H1 (cell line): ENCODE measurements around the gene ACER3. TPM values are rescaled to one million over a fixed set of nuclear protein-coding genes. Genes with fewer than 3 reads are reported as not detected.

Experiments
- CTCF ChIA-PET: fragments of 300-600 bp; sonication (Branson Sonifier 250); formaldehyde crosslinking; loops from one replicate; lab custom pipeline; 2021; ENCODE audit not compliant: partially characterized antibody; lab: Charles Lee
- POLR2A ChIA-PET: fragments of 300-600 bp; sonication (Branson Sonifier 250); formaldehyde crosslinking; loops from one replicate; lab custom pipeline; 2021; ENCODE audit warnings: inconsistent platforms; ENCODE audit not compliant: partially characterized antibody; lab: Charles Lee
- DNase-seq, 2 experiments: peaks; one replicate each; pipeline versions ENCODE4 v3.0.0 to v3.0.0-alpha.2; 2010 to 2022; ENCODE audit warnings: low spot score in 2 of 2, low read depth in 1 of 2, mixed read lengths in 1 of 2
- FAIRE-seq: peaks from 2 replicates; lab custom pipeline; 2011; peaks lifted over from hg19 to GRCh38; lab: Jason Lieb, UNC
- H2AFZ ChIP-seq: 2 replicates; pipeline ENCODE4 v1.8.1; 2012; ENCODE audit warnings: low read length, inconsistent platforms
- H2AK5ac ChIP-seq: 2 replicates; pipeline ENCODE4 v1.6.1; 2013; ENCODE audit warnings: low read depth, low read length
- H2BK120ac ChIP-seq: replicated peaks from 2 replicates; pipeline ENCODE3; 2013; ENCODE audit warnings: low read depth, low read length, inconsistent platforms
- H2BK12ac ChIP-seq: 2 replicates; pipeline ENCODE4 v1.6.1; 2013; ENCODE audit warnings: low read depth, low read length
- H2BK15ac ChIP-seq: 2 replicates; pipeline ENCODE4 v1.6.1; 2013; ENCODE audit warnings: low read length
- H2BK20ac ChIP-seq: 2 replicates; pipeline ENCODE4 v1.6.1; 2013; ENCODE audit warnings: low read length
- H2BK5ac ChIP-seq: 2 replicates; pipeline ENCODE4 v1.6.1; 2013; ENCODE audit warnings: low read depth, low read length
- H3K14ac ChIP-seq: 2 replicates; pipeline ENCODE4 v1.6.1; 2013; ENCODE audit warnings: inconsistent platforms; ENCODE audit not compliant: insufficient read length
- H3K18ac ChIP-seq: 2 replicates; pipeline ENCODE4 v1.6.1; 2013; ENCODE audit warnings: low read length; ENCODE audit errors: extremely low read depth
- H3K23ac ChIP-seq: 2 replicates; pipeline ENCODE4 v1.6.1; 2013; ENCODE audit warnings: inconsistent platforms; ENCODE audit not compliant: insufficient read length
- H3K23me2 ChIP-seq: 2 replicates; pipeline ENCODE4 v1.6.1; 2013; ENCODE audit warnings: low read depth, low read length
- H3K27ac ChIP-seq: 2 replicates; pipeline ENCODE4 v1.6.1; 2011; ENCODE audit warnings: low read depth, low read length, inconsistent platforms
- H3K27me3 ChIP-seq, 4 experiments: replicated peaks in 1 of 4; 1 replicate in 1 of 4; 2 replicates in 3 of 4; pipeline versions ENCODE4 v1.6.1 to v1.8.1; 2011 to 2013; ENCODE audit warnings: low read length in 3 of 4, mild to moderate bottlenecking in 3 of 4, inconsistent platforms in 2 of 4, mixed read lengths in 2 of 4, moderate library complexity in 1 of 4; ENCODE audit not compliant: control insufficient read depth in 3 of 4, insufficient read depth in 3 of 4; ENCODE audit errors: extremely low read depth in 1 of 4
- H3K36me3 ChIP-seq, 4 experiments: 2 replicates each; pipeline versions ENCODE4 v1.6.1 to v1.8.1; 2011 to 2013; ENCODE audit warnings: mild to moderate bottlenecking in 4 of 4, low read length in 3 of 4, moderate library complexity in 2 of 4, control low read depth in 1 of 4, inconsistent platforms in 1 of 4; ENCODE audit not compliant: insufficient read depth in 4 of 4, control insufficient read depth in 2 of 4
- H3K4ac ChIP-seq: replicated peaks from 2 replicates; pipeline ENCODE3; 2013; ENCODE audit warnings: low read length, low read depth, mixed read lengths, inconsistent platforms; ENCODE audit not compliant: insufficient read length
- H3K4me1 ChIP-seq, 4 experiments: replicated peaks in 1 of 4; 1 replicate in 1 of 4; 2 replicates in 3 of 4; pipeline versions ENCODE4 v1.6.1 to v1.8.1; 2011 to 2013; ENCODE audit warnings: low read length in 3 of 4, inconsistent platforms in 2 of 4, mixed read lengths in 1 of 4; ENCODE audit not compliant: insufficient read depth in 4 of 4, control insufficient read depth in 3 of 4
- H3K4me2 ChIP-seq, 2 experiments: 2 replicates each; pipeline versions ENCODE4 v1.6.1 to v1.8.1; 2011 to 2013; ENCODE audit warnings: low read depth in 2 of 2, low read length in 2 of 2, control low read depth in 1 of 2, inconsistent platforms in 1 of 2, mild to moderate bottlenecking in 1 of 2; ENCODE audit not compliant: insufficient read depth in 1 of 2
- H3K4me3 ChIP-seq, 4 experiments: fragments of 200-600, 300-600 bp in 1 of 4; sonication (generic), shearing (Covaris generic), sonication (Bioruptor Twin) in 1 of 4; 2 replicates each; pipeline versions ENCODE4 v1.5.1 to v1.8.1; 2011 to 2016; ENCODE audit warnings: low read length in 4 of 4, low read depth in 3 of 4, control low read depth in 2 of 4, inconsistent platforms in 2 of 4, mild to moderate bottlenecking in 2 of 4, mixed read lengths in 1 of 4, moderate library complexity in 1 of 4; ENCODE audit not compliant: insufficient read depth in 2 of 4; ENCODE audit errors: extremely low read depth in 1 of 4
- H3K56ac ChIP-seq: replicated peaks from 2 replicates; pipeline ENCODE3; 2013; ENCODE audit warnings: low read depth, mild to moderate bottlenecking, mixed read lengths, low read length, inconsistent platforms; ENCODE audit not compliant: insufficient read length
- H3K79me1 ChIP-seq: 2 replicates; pipeline ENCODE4 v1.6.1; 2013; ENCODE audit warnings: low read depth, low read length, control low read depth
- H3K79me2 ChIP-seq, 2 experiments: 2 replicates each; pipeline versions ENCODE4 v1.6.1 to v1.8.1; 2012 to 2013; ENCODE audit warnings: low read length in 2 of 2, mild to moderate bottlenecking in 2 of 2, inconsistent platforms in 1 of 2; ENCODE audit not compliant: insufficient read depth in 2 of 2, control insufficient read depth in 1 of 2
- H3K9ac ChIP-seq, 4 experiments: replicated peaks in 1 of 4; 1 replicate in 1 of 4; 2 replicates in 3 of 4; pipeline versions ENCODE4 v1.6.1 to v1.8.1; 2011 to 2013; ENCODE audit warnings: low read depth in 3 of 4, low read length in 3 of 4, control low read depth in 2 of 4, mild to moderate bottlenecking in 2 of 4, moderate library complexity in 2 of 4, inconsistent platforms in 1 of 4; ENCODE audit errors: extremely low read depth in 1 of 4
- H3K9me3 ChIP-seq, 2 experiments: 2 replicates each; pipeline versions ENCODE4 v1.6.1 to v1.8.1; 2012 to 2013; ENCODE audit warnings: mild to moderate bottlenecking in 2 of 2, moderate library complexity in 2 of 2, control low read depth in 1 of 2, inconsistent platforms in 1 of 2, low read depth in 1 of 2, low read length in 1 of 2, mixed read lengths in 1 of 2; ENCODE audit not compliant: insufficient read depth in 2 of 2
- H4K20me1 ChIP-seq, 2 experiments: replicated peaks in 1 of 2; 2 replicates each; pipeline versions ENCODE3 to v1.8.1; 2011 to 2013; ENCODE audit warnings: inconsistent platforms in 2 of 2, low read length in 2 of 2, mild to moderate bottlenecking in 1 of 2; ENCODE audit not compliant: insufficient read depth in 2 of 2, control insufficient read depth in 1 of 2
- H4K5ac ChIP-seq: 2 replicates; pipeline ENCODE4 v1.6.1; 2013; ENCODE audit warnings: low read length, low read depth, mixed read lengths, inconsistent platforms; ENCODE audit not compliant: insufficient read length
- H4K8ac ChIP-seq: 2 replicates; pipeline ENCODE4 v1.8.0; 2013; ENCODE audit warnings: mild to moderate bottlenecking, moderate library complexity, low read length, inconsistent platforms; ENCODE audit not compliant: insufficient read depth; ENCODE audit errors: extremely low read depth
- H4K91ac ChIP-seq: replicated peaks from 2 replicates; pipeline ENCODE3; 2013; ENCODE audit warnings: low read length, mixed read lengths, inconsistent platforms; ENCODE audit not compliant: insufficient read length
- CBX8 ChIP-seq: fragments of 300-800, 300-1000 bp; sonication (generic); IDR thresholded peaks from 2 replicates; pipeline ENCODE4 v1.7.1; 2016; ENCODE audit warnings: low read depth, low read length, borderline replicate concordance
- CHD1 ChIP-seq: IDR thresholded peaks from 2 replicates; pipeline ENCODE4 v1.6.1; 2012; ENCODE audit warnings: low read depth, low read length, improper control_type of control experiment
- KDM4A ChIP-seq: IDR thresholded peaks from one replicate; pipeline ENCODE4 v1.7.1; 2012; ENCODE audit warnings: low read depth, mild to moderate bottlenecking, moderate library complexity, low read length, inconsistent platforms; ENCODE audit not compliant: severe bottlenecking
- NANOG ChIP-seq: IDR thresholded peaks from 2 replicates; pipeline ENCODE4 v1.6.1; 2011; ENCODE audit warnings: low read length, low read depth, mild to moderate bottlenecking, inconsistent platforms; ENCODE audit not compliant: insufficient read depth, poor library complexity, severe bottlenecking
- SIX5 ChIP-seq: IDR thresholded peaks from 2 replicates; pipeline ENCODE4 v1.6.1; 2011; ENCODE audit warnings: mild to moderate bottlenecking, low read depth, low read length
- TCF12 ChIP-seq: IDR thresholded peaks from 2 replicates; pipeline ENCODE4 v1.6.1; 2011; ENCODE audit warnings: low read depth, mild to moderate bottlenecking, low read length
- TEAD4 ChIP-seq: IDR thresholded peaks from 2 replicates; pipeline ENCODE4 v1.6.1; 2012; ENCODE audit warnings: low read depth, low read length, inconsistent platforms, mixed read lengths
- WGBS, 2 experiments: shearing (Covaris generic) in 1 of 2; methylation state at CpG; one replicate each; pipeline versions ENCODE4 v1.1.6 to v1.1.7; 2013 to 2015; ENCODE audit warnings: low lambda C conversion rate in 2 of 2, mixed read lengths in 2 of 2, inconsistent platforms in 1 of 2, low coverage in 1 of 2, missing lambda C conversion rate in 1 of 2; ENCODE audit not compliant: insufficient replicate concordance in 2 of 2, insufficient coverage in 1 of 2, insufficient read length in 1 of 2; ENCODE audit errors: extremely low coverage in 1 of 2, missing lambda C conversion rate in 1 of 2; 5-methylcytosine and 5-hydroxymethylcytosine counted together
- polyA plus RNA-seq, 7 experiments: library from polyadenylated mRNA; depleted of rRNA in 3 of 7; stranded (reverse) in 5 of 7; unstranded in 2 of 7; fragments of >200 nt in 5 of 7; fragments of 200-250 nt in 2 of 7; gene quantifications; 1 replicate in 5 of 7; 2 replicates in 1 of 7; 4 replicates in 1 of 7; pipeline versions ENCODE4 v1.2.1 to v1.2.3, GENCODE V29; 2011 to 2013; ENCODE audit warnings: missing spikeins in 2 of 7, mixed read lengths in 2 of 7
- total RNA-seq: library from RNA; stranded (reverse); fragmentation: NEBNext Ultra II Directional; extraction: Animal tissue kit (Norgen Biotek cat#: 25700); gene quantifications from 2 replicates; pipeline ENCODE4 v1.2.1, GENCODE V29; 2021
- TF ChIP-seq, protein P1 (sequence below): IDR thresholded peaks from 2 replicates; pipeline ENCODE4 v1.6.1; 2012; ENCODE audit warnings: low read length, inconsistent platforms
- TF ChIP-seq, protein P2 (sequence below): IDR thresholded peaks from 2 replicates; pipeline ENCODE4 v1.6.1; 2012; ENCODE audit warnings: inconsistent platforms
- TF ChIP-seq, protein P3 (sequence below), 3 experiments: IDR thresholded peaks; 1 replicate in 2 of 3; 2 replicates in 1 of 3; pipeline versions ENCODE4 v1.5.1 to v1.6.1; 2011; ENCODE audit warnings: low read length in 3 of 3, mild to moderate bottlenecking in 3 of 3, inconsistent platforms in 2 of 3, low read depth in 1 of 3, moderate library complexity in 1 of 3; ENCODE audit not compliant: insufficient read depth in 1 of 3; ENCODE audit errors: control extremely low read depth in 1 of 3

The ACER3 gene
- total and polyA plus RNA-seq, 2 of the 8 experiments (the other 6 are each of a cell fraction or from before 2014, with no cell fraction given), result 5.7 to 16.2 TPM

DNA sequence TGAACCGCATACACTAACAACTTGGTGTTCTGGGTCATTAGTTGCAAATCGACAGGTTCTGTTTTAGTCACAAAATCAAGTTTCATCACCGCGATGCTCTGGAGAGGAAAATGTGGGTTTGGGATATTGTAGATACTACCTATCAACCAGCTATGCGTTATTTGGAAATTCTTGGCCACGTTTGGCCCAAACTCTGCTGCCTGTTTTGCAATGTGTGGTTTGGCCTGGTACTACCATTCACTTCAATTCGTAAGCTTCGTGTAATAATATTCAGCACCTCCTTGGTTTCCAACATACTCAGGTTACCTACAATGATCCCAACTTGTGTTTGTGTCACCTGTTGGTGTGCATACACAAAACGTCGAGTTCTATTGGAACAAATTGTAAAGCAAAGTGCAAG lies 16.2 kb upstream of the ACER3 start:
- Histone ChIP-seq H3K36me3 (no peaks in the 10 kb centered on the region), H3K9me3 (no peaks in the 10 kb centered on the region), H3K4ac (no peak overlapping the region), H2BK12ac (no peak overlapping the region), H3K79me2 (no peaks in the 10 kb centered on the region), H4K20me1 (no peaks in the 10 kb centered on the region), H2BK120ac (no peak overlapping the region), H3K23me2 (no peaks in the 10 kb centered on the region), H3K4me3 (no peak overlapping the region), H2BK15ac (no peak overlapping the region), H3K56ac (no peak overlapping the region), H2AK5ac (no peak overlapping the region), H3K23ac (no peak overlapping the region), H2AFZ (no peak overlapping the region), H3K4me1 (no peaks in the 10 kb centered on the region; a peak in 1 of 7 replicates), H4K5ac (no peak overlapping the region), H3K9ac (no peak overlapping the region), H3K79me1 (no peaks in the 10 kb centered on the region), H3K27ac (no peak overlapping the region), H2BK5ac (no peak overlapping the region), H4K8ac (no peak overlapping the region), H3K27me3 (no peaks in the 10 kb centered on the region), H3K14ac (no peak overlapping the region), H4K91ac (no peak overlapping the region), H3K18ac (no peak overlapping the region), H2BK20ac (no peak overlapping the region), H3K4me2 (no peak overlapping the region)
- FAIRE-seq, result no peak
- POLR2A ChIA-PET, result no interaction called here
- CTCF ChIA-PET, result interaction anchor here (0.6 to 1.4 kb wide), 2 partner anchors 118 to 123 kb away, joined by 3 to 4 read pairs; no protein-coding TSS in a partner anchor
- no peak for DNase-seq
- 85% methylated on average over 10 of the region's 10 CpGs; no CpG with 5 or more reads in 1 of the 2 experiments for WGBS, 2 experiments
- TF ChIP-seq KDM4A, result no peak
- TF ChIP-seq TEAD4, result no peak
- no peak for TF ChIP-seq CHD1
- TF ChIP-seq, protein P1, sequence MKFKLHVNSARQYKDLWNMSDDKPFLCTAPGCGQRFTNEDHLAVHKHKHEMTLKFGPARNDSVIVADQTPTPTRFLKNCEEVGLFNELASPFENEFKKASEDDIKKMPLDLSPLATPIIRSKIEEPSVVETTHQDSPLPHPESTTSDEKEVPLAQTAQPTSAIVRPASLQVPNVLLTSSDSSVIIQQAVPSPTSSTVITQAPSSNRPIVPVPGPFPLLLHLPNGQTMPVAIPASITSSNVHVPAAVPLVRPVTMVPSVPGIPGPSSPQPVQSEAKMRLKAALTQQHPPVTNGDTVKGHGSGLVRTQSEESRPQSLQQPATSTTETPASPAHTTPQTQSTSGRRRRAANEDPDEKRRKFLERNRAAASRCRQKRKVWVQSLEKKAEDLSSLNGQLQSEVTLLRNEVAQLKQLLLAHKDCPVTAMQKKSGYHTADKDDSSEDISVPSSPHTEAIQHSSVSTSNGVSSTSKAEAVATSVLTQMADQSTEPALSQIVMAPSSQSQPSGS, result no peak
- TF ChIP-seq, protein P2, sequence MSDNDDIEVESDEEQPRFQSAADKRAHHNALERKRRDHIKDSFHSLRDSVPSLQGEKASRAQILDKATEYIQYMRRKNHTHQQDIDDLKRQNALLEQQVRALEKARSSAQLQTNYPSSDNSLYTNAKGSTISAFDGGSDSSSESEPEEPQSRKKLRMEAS, result no peak
- no peak for TF ChIP-seq SIX5
- no peak for TF ChIP-seq TCF12
- TF ChIP-seq CBX8, result no peak
- no peak for TF ChIP-seq NANOG
- TF ChIP-seq, protein P3, sequence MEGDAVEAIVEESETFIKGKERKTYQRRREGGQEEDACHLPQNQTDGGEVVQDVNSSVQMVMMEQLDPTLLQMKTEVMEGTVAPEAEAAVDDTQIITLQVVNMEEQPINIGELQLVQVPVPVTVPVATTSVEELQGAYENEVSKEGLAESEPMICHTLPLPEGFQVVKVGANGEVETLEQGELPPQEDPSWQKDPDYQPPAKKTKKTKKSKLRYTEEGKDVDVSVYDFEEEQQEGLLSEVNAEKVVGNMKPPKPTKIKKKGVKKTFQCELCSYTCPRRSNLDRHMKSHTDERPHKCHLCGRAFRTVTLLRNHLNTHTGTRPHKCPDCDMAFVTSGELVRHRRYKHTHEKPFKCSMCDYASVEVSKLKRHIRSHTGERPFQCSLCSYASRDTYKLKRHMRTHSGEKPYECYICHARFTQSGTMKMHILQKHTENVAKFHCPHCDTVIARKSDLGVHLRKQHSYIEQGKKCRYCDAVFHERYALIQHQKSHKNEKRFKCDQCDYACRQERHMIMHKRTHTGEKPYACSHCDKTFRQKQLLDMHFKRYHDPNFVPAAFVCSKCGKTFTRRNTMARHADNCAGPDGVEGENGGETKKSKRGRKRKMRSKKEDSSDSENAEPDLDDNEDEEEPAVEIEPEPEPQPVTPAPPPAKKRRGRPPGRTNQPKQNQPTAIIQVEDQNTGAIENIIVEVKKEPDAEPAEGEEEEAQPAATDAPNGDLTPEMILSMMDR (IDR thresholded peaks at IDR 0.05; ENCODE audit: control extremely low read depth in 1 of 3, insufficient read depth in 1 of 3, low read depth in 1 of 3, low read length in 3 of 3), result no peak
